HepG2 (cell line): Measurements from ENCODE around the gene CCDC93.

ENCODE experiments used
- TF ChIP-seq, protein P1 (sequence below): sonication (generic); formaldehyde crosslinking; IDR thresholded peaks from 2 replicates; pipeline ENCODE4 v1.5.0; 2020; ENCODE audit warnings: mild to moderate bottlenecking, missing genetic modification reagents, moderate library complexity
- TF ChIP-seq, protein P2 (sequence below): sonication (generic); formaldehyde crosslinking; IDR thresholded peaks from 2 replicates; pipeline ENCODE4 v1.4.0; 2020; ENCODE audit warnings: mild to moderate bottlenecking, missing genetic modification reagents

DNA sequence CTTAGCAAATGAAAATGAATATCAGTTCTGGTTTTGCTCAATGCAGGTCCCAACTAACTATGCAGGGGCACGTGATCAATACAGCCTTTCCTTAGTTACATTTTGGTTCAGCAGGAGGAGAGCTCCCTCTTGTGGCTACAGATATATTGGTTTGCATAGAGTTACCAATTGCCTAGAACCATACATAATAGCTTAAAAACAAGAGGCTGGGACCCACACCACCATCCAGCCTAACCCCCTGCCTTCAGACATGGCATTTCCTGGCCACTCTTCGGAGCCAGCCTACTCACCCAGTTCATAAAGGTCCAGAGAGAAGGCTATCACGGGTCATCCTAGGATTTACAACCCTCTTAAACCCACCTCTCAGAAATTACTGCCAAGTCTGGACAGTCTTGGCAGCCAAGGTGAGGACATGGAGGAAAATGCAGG is 10.5 kb downstream of the CCDC93 start:
- TF ChIP-seq, protein P1, sequence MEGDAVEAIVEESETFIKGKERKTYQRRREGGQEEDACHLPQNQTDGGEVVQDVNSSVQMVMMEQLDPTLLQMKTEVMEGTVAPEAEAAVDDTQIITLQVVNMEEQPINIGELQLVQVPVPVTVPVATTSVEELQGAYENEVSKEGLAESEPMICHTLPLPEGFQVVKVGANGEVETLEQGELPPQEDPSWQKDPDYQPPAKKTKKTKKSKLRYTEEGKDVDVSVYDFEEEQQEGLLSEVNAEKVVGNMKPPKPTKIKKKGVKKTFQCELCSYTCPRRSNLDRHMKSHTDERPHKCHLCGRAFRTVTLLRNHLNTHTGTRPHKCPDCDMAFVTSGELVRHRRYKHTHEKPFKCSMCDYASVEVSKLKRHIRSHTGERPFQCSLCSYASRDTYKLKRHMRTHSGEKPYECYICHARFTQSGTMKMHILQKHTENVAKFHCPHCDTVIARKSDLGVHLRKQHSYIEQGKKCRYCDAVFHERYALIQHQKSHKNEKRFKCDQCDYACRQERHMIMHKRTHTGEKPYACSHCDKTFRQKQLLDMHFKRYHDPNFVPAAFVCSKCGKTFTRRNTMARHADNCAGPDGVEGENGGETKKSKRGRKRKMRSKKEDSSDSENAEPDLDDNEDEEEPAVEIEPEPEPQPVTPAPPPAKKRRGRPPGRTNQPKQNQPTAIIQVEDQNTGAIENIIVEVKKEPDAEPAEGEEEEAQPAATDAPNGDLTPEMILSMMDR (CRISPR knock-in tag) = peak; percentile 94
- TF ChIP-seq, protein P2, sequence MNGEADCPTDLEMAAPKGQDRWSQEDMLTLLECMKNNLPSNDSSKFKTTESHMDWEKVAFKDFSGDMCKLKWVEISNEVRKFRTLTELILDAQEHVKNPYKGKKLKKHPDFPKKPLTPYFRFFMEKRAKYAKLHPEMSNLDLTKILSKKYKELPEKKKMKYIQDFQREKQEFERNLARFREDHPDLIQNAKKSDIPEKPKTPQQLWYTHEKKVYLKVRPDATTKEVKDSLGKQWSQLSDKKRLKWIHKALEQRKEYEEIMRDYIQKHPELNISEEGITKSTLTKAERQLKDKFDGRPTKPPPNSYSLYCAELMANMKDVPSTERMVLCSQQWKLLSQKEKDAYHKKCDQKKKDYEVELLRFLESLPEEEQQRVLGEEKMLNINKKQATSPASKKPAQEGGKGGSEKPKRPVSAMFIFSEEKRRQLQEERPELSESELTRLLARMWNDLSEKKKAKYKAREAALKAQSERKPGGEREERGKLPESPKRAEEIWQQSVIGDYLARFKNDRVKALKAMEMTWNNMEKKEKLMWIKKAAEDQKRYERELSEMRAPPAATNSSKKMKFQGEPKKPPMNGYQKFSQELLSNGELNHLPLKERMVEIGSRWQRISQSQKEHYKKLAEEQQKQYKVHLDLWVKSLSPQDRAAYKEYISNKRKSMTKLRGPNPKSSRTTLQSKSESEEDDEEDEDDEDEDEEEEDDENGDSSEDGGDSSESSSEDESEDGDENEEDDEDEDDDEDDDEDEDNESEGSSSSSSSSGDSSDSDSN (CRISPR knock-in tag) = no peak
